HEK293 (cell line): Measurements from ENCODE around the gene ZFAND3.

Experiments used
- CTCF ChIA-PET: fragments of 350-600 bp; formaldehyde crosslinking; extraction: SDS; loops from one replicate; lab custom pipeline; 2021; ENCODE audit warnings: antibody characterized with exemption; lab: Yijun Ruan, JAX
- POLR2A ChIA-PET: fragments of 300-600 bp; formaldehyde crosslinking; extraction: SDS; loops from one replicate; lab custom pipeline; 2020; ENCODE audit warnings: antibody characterized with exemption, inconsistent platforms; lab: Yijun Ruan, JAX
- H3K27ac ChIP-seq: fragments of 200-500 bp; sonication (Bioruptor generic); 2 replicates; pipeline ENCODE4 v1.5.1; 2014; ENCODE audit warnings: low read depth, low read length, control low read depth, inconsistent platforms; ENCODE audit errors: extremely low read depth
- H3K36me3 ChIP-seq, 2 experiments: fragments of 200-500 bp in 1 of 2; sonication (Bioruptor generic) in 1 of 2; 1 replicate in 1 of 2; 2 replicates in 1 of 2; pipeline ENCODE4 v1.5.1; 2014 to 2017; ENCODE audit warnings: inconsistent platforms in 2 of 2, low read length in 2 of 2; ENCODE audit not compliant: control insufficient read depth in 2 of 2, insufficient read depth in 1 of 2
- H3K4me1 ChIP-seq: fragments of 200-500 bp; sonication (Bioruptor generic); 2 replicates; pipeline ENCODE4 v1.5.1; 2014; ENCODE audit warnings: mild to moderate bottlenecking, low read length, inconsistent platforms; ENCODE audit not compliant: control insufficient read depth, insufficient read depth
- H3K4me3 ChIP-seq: 2 replicates; pipeline ENCODE4 v1.5.1; 2011; ENCODE audit warnings: low read depth, mild to moderate bottlenecking, control low read depth, low read length, moderate library complexity
- H3K9me3 ChIP-seq: fragments of 200-500 bp; sonication (Bioruptor generic); 2 replicates; pipeline ENCODE4 v1.5.1; 2014; ENCODE audit warnings: low read depth, low read length, inconsistent platforms; ENCODE audit not compliant: control insufficient read depth, insufficient read depth
- KLF16 ChIP-seq: fragments of 450-650 bp; formaldehyde crosslinking; IDR thresholded peaks from 2 replicates; pipeline ENCODE4 v1.5.1; 2017; ENCODE audit warnings: missing biosample characterization, missing genetic modification characterization
- SP2 ChIP-seq: fragments of 450-650 bp; formaldehyde crosslinking; IDR thresholded peaks from 2 replicates; pipeline ENCODE4 v1.5.1; 2016; ENCODE audit warnings: missing biosample characterization, missing genetic modification characterization
- ZBTB20 ChIP-seq: fragments of 450-650 bp; formaldehyde crosslinking; IDR thresholded peaks from 2 replicates; pipeline ENCODE4 v1.5.1; 2016; ENCODE audit warnings: missing biosample characterization, missing genetic modification characterization
- ZFP37 ChIP-seq: fragments of 450-650 bp; formaldehyde crosslinking; IDR thresholded peaks from 2 replicates; pipeline ENCODE4 v1.5.1; 2016; ENCODE audit warnings: missing biosample characterization, missing genetic modification characterization
- ZNF175 ChIP-seq: fragments of 450-650 bp; formaldehyde crosslinking; IDR thresholded peaks from 2 replicates; pipeline ENCODE4 v1.5.1; 2016; ENCODE audit warnings: missing biosample characterization, missing genetic modification characterization
- ZNF221 ChIP-seq: fragments of 450-650 bp; formaldehyde crosslinking; IDR thresholded peaks from 2 replicates; pipeline ENCODE4 v1.5.1; 2017; ENCODE audit warnings: missing biosample characterization, missing genetic modification characterization, borderline replicate concordance
- ZNF521 ChIP-seq: fragments of 450-650 bp; formaldehyde crosslinking; IDR thresholded peaks from 2 replicates; pipeline ENCODE4 v1.5.1; 2017; ENCODE audit warnings: missing biosample characterization, mild to moderate bottlenecking, missing genetic modification characterization
- ZNF555 ChIP-seq: fragments of 450-650 bp; formaldehyde crosslinking; conservative IDR thresholded peaks from 2 replicates; pipeline ENCODE4 v1.5.1; 2017; ENCODE audit warnings: missing biosample characterization, mild to moderate bottlenecking, missing genetic modification characterization, inconsistent platforms
- ZNF571 ChIP-seq: fragments of 450-650 bp; formaldehyde crosslinking; IDR thresholded peaks from 2 replicates; pipeline ENCODE4 v1.5.0; 2017; ENCODE audit warnings: missing biosample characterization, missing genetic modification characterization
- ZNF664 ChIP-seq: fragments of 450-650 bp; formaldehyde crosslinking; IDR thresholded peaks from 2 replicates; pipeline ENCODE4 v1.5.1; 2016; ENCODE audit warnings: missing biosample characterization, missing genetic modification characterization
- ZSCAN23 ChIP-seq: fragments of 450-650 bp; formaldehyde crosslinking; IDR thresholded peaks from 2 replicates; pipeline ENCODE4 v1.5.1; 2016; ENCODE audit warnings: missing biosample characterization, missing genetic modification characterization
- ZXDB ChIP-seq: fragments of 450-650 bp; formaldehyde crosslinking; IDR thresholded peaks from 2 replicates; pipeline ENCODE4 v1.5.1; 2016; ENCODE audit warnings: missing biosample characterization, missing genetic modification characterization
- TF ChIP-seq, protein P1 (sequence below): fragments of 450-650 bp; formaldehyde crosslinking; IDR thresholded peaks from 2 replicates; pipeline ENCODE4 v1.5.1; 2016; ENCODE audit warnings: missing biosample characterization, missing genetic modification characterization
- TF ChIP-seq, protein P2 (sequence below): fragments of 450-650 bp; formaldehyde crosslinking; IDR thresholded peaks from 2 replicates; pipeline ENCODE4 v1.5.1; 2016; ENCODE audit warnings: missing biosample characterization, missing genetic modification characterization
- TF ChIP-seq, protein P3 (sequence below): fragments of 450-650 bp; formaldehyde crosslinking; IDR thresholded peaks from 2 replicates; pipeline ENCODE4 v1.5.1; 2016; ENCODE audit warnings: missing biosample characterization, missing genetic modification characterization
- TF ChIP-seq, protein P4 (sequence below): fragments of 450-650 bp; formaldehyde crosslinking; IDR thresholded peaks from 2 replicates; pipeline ENCODE4 v1.5.1; 2016; ENCODE audit warnings: missing biosample characterization, missing genetic modification characterization
- TF ChIP-seq, protein P5 (sequence below): fragments of 450-650 bp; formaldehyde crosslinking; IDR thresholded peaks from 2 replicates; pipeline ENCODE4 v1.5.1; 2017; ENCODE audit warnings: missing biosample characterization, missing genetic modification characterization
- TF ChIP-seq, protein P6 (sequence below): fragments of 450-650 bp; formaldehyde crosslinking; IDR thresholded peaks from 2 replicates; pipeline ENCODE4 v1.5.1; 2016; ENCODE audit warnings: missing biosample characterization, missing genetic modification characterization
- TF ChIP-seq, protein P7 (sequence below): fragments of 450-650 bp; formaldehyde crosslinking; IDR thresholded peaks from 2 replicates; pipeline ENCODE4 v1.5.1; 2016; ENCODE audit warnings: missing biosample characterization, missing genetic modification characterization

The ZFAND3 gene

DNA sequence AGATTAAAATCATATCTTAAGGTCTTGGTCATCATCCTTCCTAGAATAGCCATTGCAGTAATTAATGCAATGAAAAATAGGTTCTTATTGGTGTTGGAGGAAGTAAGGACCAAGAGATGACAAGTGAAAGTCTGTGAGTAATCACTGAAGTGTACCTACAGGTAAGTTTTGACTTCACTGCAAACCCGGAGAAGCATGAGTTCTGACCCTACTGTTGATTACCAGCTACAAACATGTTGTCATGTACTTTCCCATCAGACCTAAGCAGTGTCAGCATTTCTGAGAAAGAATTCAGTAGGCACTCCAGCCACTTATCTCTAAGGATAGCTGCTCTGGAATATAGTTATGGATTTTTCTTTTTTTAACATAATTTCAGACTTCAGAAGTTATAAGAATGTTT, 280.9 kb downstream of the ZFAND3 start:
- Histone ChIP-seq H3K27ac (no peak overlapping the region), H3K4me3 (no peak overlapping the region), H3K36me3 (no peaks in the 10 kb centered on the region), H3K9me3 (no peaks in the 10 kb centered on the region), H3K4me1 (no peaks in the 10 kb centered on the region)
- CTCF ChIA-PET, result no interaction called here
- POLR2A ChIA-PET, result no interaction called here
- TF ChIP-seq, protein P1, sequence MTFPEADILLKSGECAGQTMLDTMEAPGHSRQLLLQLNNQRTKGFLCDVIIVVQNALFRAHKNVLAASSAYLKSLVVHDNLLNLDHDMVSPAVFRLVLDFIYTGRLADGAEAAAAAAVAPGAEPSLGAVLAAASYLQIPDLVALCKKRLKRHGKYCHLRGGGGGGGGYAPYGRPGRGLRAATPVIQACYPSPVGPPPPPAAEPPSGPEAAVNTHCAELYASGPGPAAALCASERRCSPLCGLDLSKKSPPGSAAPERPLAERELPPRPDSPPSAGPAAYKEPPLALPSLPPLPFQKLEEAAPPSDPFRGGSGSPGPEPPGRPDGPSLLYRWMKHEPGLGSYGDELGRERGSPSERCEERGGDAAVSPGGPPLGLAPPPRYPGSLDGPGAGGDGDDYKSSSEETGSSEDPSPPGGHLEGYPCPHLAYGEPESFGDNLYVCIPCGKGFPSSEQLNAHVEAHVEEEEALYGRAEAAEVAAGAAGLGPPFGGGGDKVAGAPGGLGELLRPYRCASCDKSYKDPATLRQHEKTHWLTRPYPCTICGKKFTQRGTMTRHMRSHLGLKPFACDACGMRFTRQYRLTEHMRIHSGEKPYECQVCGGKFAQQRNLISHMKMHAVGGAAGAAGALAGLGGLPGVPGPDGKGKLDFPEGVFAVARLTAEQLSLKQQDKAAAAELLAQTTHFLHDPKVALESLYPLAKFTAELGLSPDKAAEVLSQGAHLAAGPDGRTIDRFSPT (tag by site-specific recombination), result no peak
- TF ChIP-seq ZXDB (tag by site-specific recombination) (no peak), ZSCAN23 (tag by site-specific recombination) (no peak), KLF16 (tag by site-specific recombination) (no peak)

DNA sequence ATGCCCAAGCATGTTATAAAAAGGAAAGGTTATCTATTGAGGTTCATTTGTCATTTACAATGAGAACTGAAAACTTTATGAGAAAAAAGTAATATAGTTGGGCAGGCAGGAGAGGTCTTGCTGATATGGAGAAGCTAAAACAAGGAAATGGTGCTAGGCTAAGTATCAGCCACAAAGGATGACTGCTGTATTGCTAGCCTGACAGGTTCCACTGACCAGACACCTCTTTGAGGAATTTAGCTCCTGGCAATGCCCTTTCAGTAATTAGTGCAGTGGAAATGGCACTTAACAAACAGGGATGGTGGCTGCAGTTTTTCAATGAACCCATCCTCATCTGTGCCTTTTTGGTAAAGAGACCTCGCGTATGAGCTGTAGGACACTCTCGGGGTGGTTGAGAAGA, 284.4 kb downstream of the ZFAND3 start:
- Histone ChIP-seq H3K27ac (no peak overlapping the region), H3K36me3 (peaks cover 0 to 3% of the 10 kb centered on the region in 2 experiments; a peak in 1 of 3 replicates), H3K4me3 (no peak overlapping the region), H3K4me1 (no peaks in the 10 kb centered on the region), H3K9me3 (no peaks in the 10 kb centered on the region)
- CTCF ChIA-PET, result interaction anchor here (0.6 to 0.7 kb wide), 3 partner anchors 123 to 243 kb away, joined by 3 read pairs; no protein-coding TSS in a partner anchor
- POLR2A ChIA-PET, result no interaction called here
- no peak for TF ChIP-seq SP2
- TF ChIP-seq, protein P2, sequence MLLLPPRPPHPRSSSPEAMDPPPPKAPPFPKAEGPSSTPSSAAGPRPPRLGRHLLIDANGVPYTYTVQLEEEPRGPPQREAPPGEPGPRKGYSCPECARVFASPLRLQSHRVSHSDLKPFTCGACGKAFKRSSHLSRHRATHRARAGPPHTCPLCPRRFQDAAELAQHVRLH (tag by site-specific recombination), result no peak
- no peak for TF ChIP-seq ZNF664
- TF ChIP-seq ZNF221 (tag by site-specific recombination), result no peak
- TF ChIP-seq, protein P3, sequence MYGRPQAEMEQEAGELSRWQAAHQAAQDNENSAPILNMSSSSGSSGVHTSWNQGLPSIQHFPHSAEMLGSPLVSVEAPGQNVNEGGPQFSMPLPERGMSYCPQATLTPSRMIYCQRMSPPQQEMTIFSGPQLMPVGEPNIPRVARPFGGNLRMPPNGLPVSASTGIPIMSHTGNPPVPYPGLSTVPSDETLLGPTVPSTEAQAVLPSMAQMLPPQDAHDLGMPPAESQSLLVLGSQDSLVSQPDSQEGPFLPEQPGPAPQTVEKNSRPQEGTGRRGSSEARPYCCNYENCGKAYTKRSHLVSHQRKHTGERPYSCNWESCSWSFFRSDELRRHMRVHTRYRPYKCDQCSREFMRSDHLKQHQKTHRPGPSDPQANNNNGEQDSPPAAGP, result no peak
- no peak for TF ChIP-seq ZBTB20 (tag by site-specific recombination)
- TF ChIP-seq, protein P4, sequence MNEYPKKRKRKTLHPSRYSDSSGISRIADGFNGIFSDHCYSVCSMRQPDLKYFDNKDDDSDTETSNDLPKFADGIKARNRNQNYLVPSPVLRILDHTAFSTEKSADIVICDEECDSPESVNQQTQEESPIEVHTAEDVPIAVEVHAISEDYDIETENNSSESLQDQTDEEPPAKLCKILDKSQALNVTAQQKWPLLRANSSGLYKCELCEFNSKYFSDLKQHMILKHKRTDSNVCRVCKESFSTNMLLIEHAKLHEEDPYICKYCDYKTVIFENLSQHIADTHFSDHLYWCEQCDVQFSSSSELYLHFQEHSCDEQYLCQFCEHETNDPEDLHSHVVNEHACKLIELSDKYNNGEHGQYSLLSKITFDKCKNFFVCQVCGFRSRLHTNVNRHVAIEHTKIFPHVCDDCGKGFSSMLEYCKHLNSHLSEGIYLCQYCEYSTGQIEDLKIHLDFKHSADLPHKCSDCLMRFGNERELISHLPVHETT (tag by site-specific recombination), result no peak
- TF ChIP-seq, protein P5, sequence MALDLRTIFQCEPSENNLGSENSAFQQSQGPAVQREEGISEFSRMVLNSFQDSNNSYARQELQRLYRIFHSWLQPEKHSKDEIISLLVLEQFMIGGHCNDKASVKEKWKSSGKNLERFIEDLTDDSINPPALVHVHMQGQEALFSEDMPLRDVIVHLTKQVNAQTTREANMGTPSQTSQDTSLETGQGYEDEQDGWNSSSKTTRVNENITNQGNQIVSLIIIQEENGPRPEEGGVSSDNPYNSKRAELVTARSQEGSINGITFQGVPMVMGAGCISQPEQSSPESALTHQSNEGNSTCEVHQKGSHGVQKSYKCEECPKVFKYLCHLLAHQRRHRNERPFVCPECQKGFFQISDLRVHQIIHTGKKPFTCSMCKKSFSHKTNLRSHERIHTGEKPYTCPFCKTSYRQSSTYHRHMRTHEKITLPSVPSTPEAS (tag by site-specific recombination), result no peak
- no peak for TF ChIP-seq ZSCAN23 (tag by site-specific recombination)
- TF ChIP-seq, protein P6, sequence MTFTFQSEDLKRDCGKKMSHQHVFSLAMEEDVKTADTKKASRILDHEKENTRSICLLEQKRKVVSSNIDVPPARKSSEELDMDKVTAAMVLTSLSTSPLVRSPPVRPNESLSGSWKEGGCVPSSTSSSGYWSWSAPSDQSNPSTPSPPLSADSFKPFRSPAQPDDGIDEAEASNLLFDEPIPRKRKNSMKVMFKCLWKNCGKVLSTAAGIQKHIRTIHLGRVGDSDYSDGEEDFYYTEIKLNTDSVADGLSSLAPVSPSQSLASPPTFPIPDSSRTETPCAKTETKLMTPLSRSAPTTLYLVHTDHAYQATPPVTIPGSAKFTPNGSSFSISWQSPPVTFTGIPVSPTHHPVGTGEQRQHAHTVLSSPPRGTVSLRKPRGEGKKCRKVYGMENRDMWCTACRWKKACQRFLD (tag by site-specific recombination), result no peak
- TF ChIP-seq ZNF175 (tag by site-specific recombination), result no peak
- no peak for TF ChIP-seq ZNF571
- no peak for TF ChIP-seq ZNF521 (tag by site-specific recombination)
- TF ChIP-seq, protein P7, sequence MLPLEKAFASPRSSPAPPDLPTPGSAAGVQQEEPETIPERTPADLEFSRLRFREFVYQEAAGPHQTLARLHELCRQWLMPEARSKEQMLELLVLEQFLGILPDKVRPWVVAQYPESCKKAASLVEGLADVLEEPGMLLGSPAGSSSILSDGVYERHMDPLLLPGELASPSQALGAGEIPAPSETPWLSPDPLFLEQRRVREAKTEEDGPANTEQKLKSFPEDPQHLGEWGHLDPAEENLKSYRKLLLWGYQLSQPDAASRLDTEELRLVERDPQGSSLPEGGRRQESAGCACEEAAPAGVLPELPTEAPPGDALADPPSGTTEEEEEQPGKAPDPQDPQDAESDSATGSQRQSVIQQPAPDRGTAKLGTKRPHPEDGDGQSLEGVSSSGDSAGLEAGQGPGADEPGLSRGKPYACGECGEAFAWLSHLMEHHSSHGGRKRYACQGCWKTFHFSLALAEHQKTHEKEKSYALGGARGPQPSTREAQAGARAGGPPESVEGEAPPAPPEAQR (tag by site-specific recombination), result no peak
- no peak for TF ChIP-seq ZNF555
- TF ChIP-seq ZFP37 (tag by site-specific recombination), result no peak
